ENCODE measurements around the gene BAAT. TPM values are rescaled to one million over a fixed set of nuclear protein-coding genes. Genes with fewer than 3 reads are reported as not detected.

BAAT gene
- total RNA-seq, 1 experiment from 2014 or later, result 0.25 TPM

DNA sequence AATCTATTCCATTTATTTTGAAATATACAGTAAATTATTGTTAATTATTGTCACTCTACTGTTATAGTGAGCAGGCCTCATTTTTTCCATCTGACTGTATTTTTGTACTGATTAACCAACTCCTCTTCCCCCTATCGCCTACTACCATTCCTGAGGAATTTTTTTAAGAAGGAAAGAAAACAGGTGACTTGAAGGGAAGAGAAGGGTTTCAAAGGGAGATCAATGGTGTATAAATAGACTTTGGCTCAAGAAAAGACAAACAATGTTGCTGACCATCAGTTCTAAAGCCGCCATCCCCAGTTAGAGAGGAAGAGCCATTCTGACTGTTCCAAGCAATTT lies 69.7 kb downstream of the BAAT start:
- Histone ChIP-seq H3K9ac (ENCODE audit: low read length) (no peak overlapping the region), H3K27ac (ENCODE audit: low read depth, low read length) (no peak overlapping the region), H3K79me2 (ENCODE audit: insufficient read depth, low read length) (no peaks in the 10 kb centered on the region), H4K20me1 (ENCODE audit: insufficient read depth) (no peaks in the 10 kb centered on the region), H3K4me1 (ENCODE audit: control insufficient read depth in 1 of 2, insufficient read depth in 2 of 2, low read length in 2 of 2) (no peaks in the 10 kb centered on the region), H3K9me2 (ENCODE audit: insufficient read depth) (no peaks in the 10 kb centered on the region), H2AFZ (ENCODE audit: low read depth, low read length, poor library complexity, severe bottlenecking) (no peak overlapping the region), H3K9me3 (ENCODE audit: control insufficient read depth in 1 of 2, insufficient read depth in 1 of 2, low read depth in 1 of 2, low read length in 2 of 2) (no peaks in the 10 kb centered on the region), H3K36me3 (ENCODE audit: control insufficient read depth in 1 of 2, insufficient read depth in 2 of 2, low read length in 2 of 2) (no peaks in the 10 kb centered on the region), H3K4me2 (ENCODE audit: low read length) (no peak overlapping the region), H3K27me3 (ENCODE audit: insufficient read depth, low read length) (peaks cover 20% of the 10 kb centered on the region), H3K4me3 (replicated peaks in 1 of 2; ENCODE audit: low read depth in 1 of 2, low read length in 2 of 2) (no peak overlapping the region)
- intact Hi-C loops (cut with micrococcal nuclease), result no loop called here
- RAD21 ChIA-PET (ENCODE audit: low non-redundant PET in 1 of 2, low total read pairs in 2 of 2, uncharacterized antibody in 2 of 2, unreplicated experiment in 2 of 2), result no interaction called here
- ATAC-seq (no peak), DNase-seq (ENCODE audit: low read depth, low spot score) (no peak)
- POLR2A ChIA-PET, result no interaction called here
- TF ChIP-seq, protein P1, sequence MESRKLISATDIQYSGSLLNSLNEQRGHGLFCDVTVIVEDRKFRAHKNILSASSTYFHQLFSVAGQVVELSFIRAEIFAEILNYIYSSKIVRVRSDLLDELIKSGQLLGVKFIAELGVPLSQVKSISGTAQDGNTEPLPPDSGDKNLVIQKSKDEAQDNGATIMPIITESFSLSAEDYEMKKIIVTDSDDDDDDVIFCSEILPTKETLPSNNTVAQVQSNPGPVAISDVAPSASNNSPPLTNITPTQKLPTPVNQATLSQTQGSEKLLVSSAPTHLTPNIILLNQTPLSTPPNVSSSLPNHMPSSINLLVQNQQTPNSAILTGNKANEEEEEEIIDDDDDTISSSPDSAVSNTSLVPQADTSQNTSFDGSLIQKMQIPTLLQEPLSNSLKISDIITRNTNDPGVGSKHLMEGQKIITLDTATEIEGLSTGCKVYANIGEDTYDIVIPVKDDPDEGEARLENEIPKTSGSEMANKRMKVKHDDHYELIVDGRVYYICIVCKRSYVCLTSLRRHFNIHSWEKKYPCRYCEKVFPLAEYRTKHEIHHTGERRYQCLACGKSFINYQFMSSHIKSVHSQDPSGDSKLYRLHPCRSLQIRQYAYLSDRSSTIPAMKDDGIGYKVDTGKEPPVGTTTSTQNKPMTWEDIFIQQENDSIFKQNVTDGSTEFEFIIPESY (IDR thresholded peaks at IDR 0.05; ENCODE audit: extremely low read depth, insufficient replicate concordance, low read length), result no peak
- TF ChIP-seq CEBPB (IDR thresholded peaks at IDR 0.05; ENCODE audit: low read depth) (no peak), TCF7L2 (IDR thresholded peaks at IDR 0.05; ENCODE audit: borderline replicate concordance, extremely low read depth, insufficient read depth, insufficient read length) (no peak), RAD21 (IDR thresholded peaks at IDR 0.05; ENCODE audit: low read depth) (no peak), ZNF274 (IDR thresholded peaks at IDR 0.05; ENCODE audit: low read depth, low read length) (no peak)
- TF ChIP-seq, protein P2, sequence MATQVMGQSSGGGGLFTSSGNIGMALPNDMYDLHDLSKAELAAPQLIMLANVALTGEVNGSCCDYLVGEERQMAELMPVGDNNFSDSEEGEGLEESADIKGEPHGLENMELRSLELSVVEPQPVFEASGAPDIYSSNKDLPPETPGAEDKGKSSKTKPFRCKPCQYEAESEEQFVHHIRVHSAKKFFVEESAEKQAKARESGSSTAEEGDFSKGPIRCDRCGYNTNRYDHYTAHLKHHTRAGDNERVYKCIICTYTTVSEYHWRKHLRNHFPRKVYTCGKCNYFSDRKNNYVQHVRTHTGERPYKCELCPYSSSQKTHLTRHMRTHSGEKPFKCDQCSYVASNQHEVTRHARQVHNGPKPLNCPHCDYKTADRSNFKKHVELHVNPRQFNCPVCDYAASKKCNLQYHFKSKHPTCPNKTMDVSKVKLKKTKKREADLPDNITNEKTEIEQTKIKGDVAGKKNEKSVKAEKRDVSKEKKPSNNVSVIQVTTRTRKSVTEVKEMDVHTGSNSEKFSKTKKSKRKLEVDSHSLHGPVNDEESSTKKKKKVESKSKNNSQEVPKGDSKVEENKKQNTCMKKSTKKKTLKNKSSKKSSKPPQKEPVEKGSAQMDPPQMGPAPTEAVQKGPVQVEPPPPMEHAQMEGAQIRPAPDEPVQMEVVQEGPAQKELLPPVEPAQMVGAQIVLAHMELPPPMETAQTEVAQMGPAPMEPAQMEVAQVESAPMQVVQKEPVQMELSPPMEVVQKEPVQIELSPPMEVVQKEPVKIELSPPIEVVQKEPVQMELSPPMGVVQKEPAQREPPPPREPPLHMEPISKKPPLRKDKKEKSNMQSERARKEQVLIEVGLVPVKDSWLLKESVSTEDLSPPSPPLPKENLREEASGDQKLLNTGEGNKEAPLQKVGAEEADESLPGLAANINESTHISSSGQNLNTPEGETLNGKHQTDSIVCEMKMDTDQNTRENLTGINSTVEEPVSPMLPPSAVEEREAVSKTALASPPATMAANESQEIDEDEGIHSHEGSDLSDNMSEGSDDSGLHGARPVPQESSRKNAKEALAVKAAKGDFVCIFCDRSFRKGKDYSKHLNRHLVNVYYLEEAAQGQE (IDR thresholded peaks at IDR 0.05; ENCODE audit: low read depth), result no peak
- TF ChIP-seq, protein P3, sequence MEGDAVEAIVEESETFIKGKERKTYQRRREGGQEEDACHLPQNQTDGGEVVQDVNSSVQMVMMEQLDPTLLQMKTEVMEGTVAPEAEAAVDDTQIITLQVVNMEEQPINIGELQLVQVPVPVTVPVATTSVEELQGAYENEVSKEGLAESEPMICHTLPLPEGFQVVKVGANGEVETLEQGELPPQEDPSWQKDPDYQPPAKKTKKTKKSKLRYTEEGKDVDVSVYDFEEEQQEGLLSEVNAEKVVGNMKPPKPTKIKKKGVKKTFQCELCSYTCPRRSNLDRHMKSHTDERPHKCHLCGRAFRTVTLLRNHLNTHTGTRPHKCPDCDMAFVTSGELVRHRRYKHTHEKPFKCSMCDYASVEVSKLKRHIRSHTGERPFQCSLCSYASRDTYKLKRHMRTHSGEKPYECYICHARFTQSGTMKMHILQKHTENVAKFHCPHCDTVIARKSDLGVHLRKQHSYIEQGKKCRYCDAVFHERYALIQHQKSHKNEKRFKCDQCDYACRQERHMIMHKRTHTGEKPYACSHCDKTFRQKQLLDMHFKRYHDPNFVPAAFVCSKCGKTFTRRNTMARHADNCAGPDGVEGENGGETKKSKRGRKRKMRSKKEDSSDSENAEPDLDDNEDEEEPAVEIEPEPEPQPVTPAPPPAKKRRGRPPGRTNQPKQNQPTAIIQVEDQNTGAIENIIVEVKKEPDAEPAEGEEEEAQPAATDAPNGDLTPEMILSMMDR (IDR thresholded peaks at IDR 0.05 in 2 of 3, conservative IDR thresholded peaks at IDR 0.05 in 1 of 3; ENCODE audit: borderline replicate concordance in 1 of 3, insufficient read depth in 1 of 3, low read depth in 2 of 3, low read length in 2 of 3), result no peak
- CTCF ChIA-PET, result interaction anchor here (0.7 to 1.8 kb wide), 2 partner anchors 696 to 713 kb away, joined by 4 read pairs; no protein-coding TSS in a partner anchor
- no TSS peak for BruUV-seq (replicated peaks)
